Measurements from ENCODE around the gene NAALADL2.
A peak's percentile ranks its signal among the peaks of the same experiment; 100 is the strongest.

The NAALADL2 gene

DNA sequence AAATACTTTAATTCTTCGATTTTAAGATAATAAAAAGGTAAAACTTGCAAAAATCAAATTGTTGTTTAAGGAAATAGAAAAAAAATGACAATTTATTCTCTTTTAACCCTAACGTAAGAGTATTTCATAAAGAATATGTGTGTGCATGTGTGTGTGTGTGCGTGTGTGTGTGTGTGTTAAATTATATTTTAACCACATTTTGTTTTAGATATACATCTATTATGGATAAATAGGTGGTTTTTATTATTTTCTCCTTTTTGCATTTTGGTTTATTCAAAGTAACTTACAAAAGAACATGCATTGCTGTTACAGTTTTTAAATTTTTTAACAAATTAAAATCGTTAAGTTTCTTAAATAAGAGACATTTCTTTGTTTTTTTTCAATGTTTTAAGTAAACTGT is 414.4 kb downstream of the NAALADL2 start:
- no CpG with 5 or more reads among the region's 4 CpGs for WGBS (ENCODE audit: insufficient coverage)
- ChIA-PET CTCF (no interaction called here), POLR2A (no interaction called here)

DNA sequence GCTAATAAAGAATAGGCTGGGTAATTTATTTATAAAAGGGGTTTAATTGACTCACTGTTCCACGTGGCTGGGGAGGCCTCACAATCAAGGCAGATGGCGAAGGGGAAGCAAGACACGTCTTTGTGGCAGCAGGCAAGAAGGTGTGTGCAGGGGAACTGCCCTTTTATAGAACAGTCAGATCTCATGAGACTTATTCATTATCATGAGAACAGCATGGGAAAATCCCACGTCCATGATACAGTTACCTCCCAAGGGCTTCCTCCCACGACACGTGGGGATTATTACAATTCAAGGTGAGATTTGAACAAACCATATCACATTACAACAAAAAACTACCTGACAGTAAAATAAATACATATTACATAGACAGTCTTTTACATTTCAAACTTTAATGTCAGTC is 414.9 kb downstream of the NAALADL2 start:
- WGBS (ENCODE audit: insufficient coverage), result 100% methylated on average over 5 of the region's 6 CpGs
- no peak overlapping the region for H3K27ac ChIP-seq (ENCODE audit: insufficient read depth in 1 of 2, low read depth in 1 of 2, low read length in 2 of 2, poor library complexity in 1 of 2, severe bottlenecking in 2 of 2)
- ChIA-PET POLR2A (no interaction called here), CTCF (no interaction called here)
- H3K4me1 ChIP-seq (ENCODE audit: control extremely low read depth in 1 of 4, control insufficient read depth in 4 of 4, insufficient read depth in 4 of 4, low read length in 3 of 4), result peaks cover 0 to 5% (median 0%) of the 10 kb centered on the region in 4 experiments
- no peak overlapping the region for H3K4me3 ChIP-seq (ENCODE audit: control insufficient read depth in 1 of 7, extremely low read depth in 1 of 7, insufficient read depth in 4 of 7, low read depth in 2 of 7, low read length in 6 of 7)
- H3K9me3 ChIP-seq (ENCODE audit: control extremely low read depth in 1 of 5, control insufficient read depth in 4 of 5, insufficient read depth in 2 of 5, low read depth in 1 of 5, low read length in 4 of 5), result no peaks in the 10 kb centered on the region
- no peaks in the 10 kb centered on the region for H3K27me3 ChIP-seq (replicated peaks in 2 of 5; ENCODE audit: control insufficient read depth in 4 of 5, insufficient read depth in 5 of 5, low read length in 4 of 5)
- no peak for DNase-seq
- H3K36me3 ChIP-seq (ENCODE audit: control insufficient read depth in 4 of 4, insufficient read depth in 4 of 4, low read length in 3 of 4), result no peaks in the 10 kb centered on the region

More for the DNA sequence above, 414.4 kb downstream of the NAALADL2 start:
- H3K36me3 ChIP-seq (ENCODE audit: control insufficient read depth in 4 of 4, insufficient read depth in 4 of 4, low read length in 3 of 4), result no peaks in the 10 kb centered on the region
- H3K27me3 ChIP-seq (replicated peaks in 2 of 5; ENCODE audit: control insufficient read depth in 4 of 5, insufficient read depth in 5 of 5, low read length in 4 of 5), result no peaks in the 10 kb centered on the region
- DNase-seq, result no peak
- H3K9me3 ChIP-seq (ENCODE audit: control extremely low read depth in 1 of 5, control insufficient read depth in 4 of 5, insufficient read depth in 2 of 5, low read depth in 1 of 5, low read length in 4 of 5), result no peaks in the 10 kb centered on the region
- H3K4me3 ChIP-seq (ENCODE audit: control insufficient read depth in 1 of 7, extremely low read depth in 1 of 7, insufficient read depth in 4 of 7, low read depth in 2 of 7, low read length in 6 of 7), result no peak overlapping the region
- H3K27ac ChIP-seq (ENCODE audit: insufficient read depth in 1 of 2, low read depth in 1 of 2, low read length in 2 of 2, poor library complexity in 1 of 2, severe bottlenecking in 2 of 2), result no peak overlapping the region
- peaks cover 0 to 3% (median 0%) of the 10 kb centered on the region in 4 experiments for H3K4me1 ChIP-seq (ENCODE audit: control extremely low read depth in 1 of 4, control insufficient read depth in 4 of 4, insufficient read depth in 4 of 4, low read length in 3 of 4)

DNA sequence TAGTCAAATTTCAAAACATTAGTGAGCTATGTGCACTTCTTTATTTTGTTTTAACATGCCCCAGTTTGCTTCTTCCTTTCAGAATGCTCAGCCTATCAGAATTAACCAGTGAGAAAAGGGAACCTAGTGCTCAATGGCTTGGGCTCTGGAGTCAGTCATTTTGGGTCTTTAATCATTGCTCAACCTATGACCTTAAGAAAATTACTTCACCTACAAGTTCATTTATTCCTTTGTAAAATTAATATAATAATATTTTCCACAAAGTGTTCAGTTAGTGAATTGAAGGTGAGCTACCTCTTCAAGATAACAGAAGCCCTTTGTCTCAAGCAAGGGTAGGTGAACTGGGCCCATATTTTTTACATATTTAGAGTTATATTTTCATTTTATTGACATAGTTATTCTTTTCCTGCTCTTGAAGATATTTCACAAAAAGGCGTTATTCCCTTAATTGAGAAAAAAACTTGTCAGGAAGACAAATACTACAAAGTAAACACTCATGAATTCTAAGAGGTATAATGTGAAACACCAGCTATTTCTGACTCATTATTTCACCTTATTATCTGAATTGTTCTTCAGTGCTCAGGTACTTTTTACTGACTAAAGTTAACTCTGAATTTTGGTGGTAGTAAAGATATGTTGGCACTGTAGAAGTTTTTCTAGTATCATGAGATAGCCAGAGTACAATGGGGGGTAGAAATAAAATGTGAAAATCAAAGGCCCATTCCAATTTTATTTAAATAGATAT is 415.5 kb downstream of the NAALADL2 start:
- DNase-seq, result no peak
- Histone ChIP-seq H3K36me3 (ENCODE audit: control insufficient read depth in 4 of 4, insufficient read depth in 4 of 4, low read length in 3 of 4) (no peaks in the 10 kb centered on the region), H3K9me3 (ENCODE audit: control extremely low read depth in 1 of 5, control insufficient read depth in 4 of 5, insufficient read depth in 2 of 5, low read depth in 1 of 5, low read length in 4 of 5) (no peaks in the 10 kb centered on the region), H3K4me3 (ENCODE audit: control insufficient read depth in 1 of 7, extremely low read depth in 1 of 7, insufficient read depth in 4 of 7, low read depth in 2 of 7, low read length in 6 of 7) (no peak overlapping the region), H3K27me3 (replicated peaks in 2 of 5; ENCODE audit: control insufficient read depth in 4 of 5, insufficient read depth in 5 of 5, low read length in 4 of 5) (no peaks in the 10 kb centered on the region), H3K4me1 (ENCODE audit: control extremely low read depth in 1 of 4, control insufficient read depth in 4 of 4, insufficient read depth in 4 of 4, low read length in 3 of 4) (peaks cover 0 to 11% (median 0%) of the 10 kb centered on the region in 4 experiments), H3K27ac (ENCODE audit: insufficient read depth in 1 of 2, low read depth in 1 of 2, low read length in 2 of 2, poor library complexity in 1 of 2, severe bottlenecking in 2 of 2) (no peak overlapping the region)
- WGBS (ENCODE audit: insufficient coverage), result no CpG with 5 or more reads among the region's 1 CpG
- ChIA-PET CTCF (interaction anchor here (0.6 to 0.9 kb wide), 2 partner anchors 13 to 105 kb away, joined by 3 read pairs; no protein-coding TSS in a partner anchor), POLR2A (no interaction called here)

DNA sequence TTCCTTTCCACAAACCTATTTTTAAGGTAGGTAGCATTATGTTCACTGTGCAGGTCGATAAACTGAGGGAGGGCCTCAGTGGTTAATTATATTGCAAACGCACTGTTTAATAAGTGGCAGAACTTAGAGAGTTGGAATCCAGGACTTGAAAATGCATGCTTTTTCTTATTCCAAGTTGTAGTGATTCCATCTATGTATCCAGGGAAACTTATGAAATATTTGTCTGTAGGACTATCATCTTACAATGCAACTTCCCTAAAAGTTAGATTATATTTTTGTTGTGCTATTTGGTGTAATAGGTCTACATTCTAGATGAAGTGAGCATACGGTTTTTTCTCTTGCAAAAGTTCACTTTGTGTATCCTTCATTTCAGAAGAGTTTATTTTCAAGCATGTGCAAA is 419.5 kb downstream of the NAALADL2 start:
- ChIA-PET POLR2A (no interaction called here), CTCF (no interaction called here)
- peaks cover 0 to 18% (median 0%) of the 10 kb centered on the region in 4 experiments for H3K4me1 ChIP-seq (ENCODE audit: control extremely low read depth in 1 of 4, control insufficient read depth in 4 of 4, insufficient read depth in 4 of 4, low read length in 3 of 4)
- WGBS (ENCODE audit: insufficient coverage), result 92% methylated on average over 2 of the region's 3 CpGs
- no peak for DNase-seq
- H3K9me3 ChIP-seq (ENCODE audit: control extremely low read depth in 1 of 5, control insufficient read depth in 4 of 5, insufficient read depth in 2 of 5, low read depth in 1 of 5, low read length in 4 of 5), result no peaks in the 10 kb centered on the region
- H3K4me3 ChIP-seq (ENCODE audit: control insufficient read depth in 1 of 7, extremely low read depth in 1 of 7, insufficient read depth in 4 of 7, low read depth in 2 of 7, low read length in 6 of 7), result no peak overlapping the region
- no peaks in the 10 kb centered on the region for H3K27me3 ChIP-seq (replicated peaks in 2 of 5; ENCODE audit: control insufficient read depth in 4 of 5, insufficient read depth in 5 of 5, low read length in 4 of 5)
- H3K27ac ChIP-seq (ENCODE audit: insufficient read depth in 1 of 2, low read depth in 1 of 2, low read length in 2 of 2, poor library complexity in 1 of 2, severe bottlenecking in 2 of 2), result no peak overlapping the region
- no peaks in the 10 kb centered on the region for H3K36me3 ChIP-seq (ENCODE audit: control insufficient read depth in 4 of 4, insufficient read depth in 4 of 4, low read length in 3 of 4)

GRCh38 chr3:175279457-175279856 is 420.3 kb downstream of the NAALADL2 start:
- ChIA-PET POLR2A (no interaction called here), CTCF (no interaction called here)
- peaks cover 0 to 18% (median 0%) of the 10 kb centered on the region in 4 experiments for H3K4me1 ChIP-seq (ENCODE audit: control extremely low read depth in 1 of 4, control insufficient read depth in 4 of 4, insufficient read depth in 4 of 4, low read length in 3 of 4)
- no CpG with 5 or more reads among the region's 1 CpG for WGBS (ENCODE audit: insufficient coverage)
- no peak overlapping the region for H3K27ac ChIP-seq (ENCODE audit: insufficient read depth in 1 of 2, low read depth in 1 of 2, low read length in 2 of 2, poor library complexity in 1 of 2, severe bottlenecking in 2 of 2)
- H3K36me3 ChIP-seq (ENCODE audit: control insufficient read depth in 4 of 4, insufficient read depth in 4 of 4, low read length in 3 of 4), result no peaks in the 10 kb centered on the region
- DNase-seq, result peak in 1 of 3 donors; percentile 7
- no peak overlapping the region for H3K4me3 ChIP-seq (ENCODE audit: control insufficient read depth in 1 of 7, extremely low read depth in 1 of 7, insufficient read depth in 4 of 7, low read depth in 2 of 7, low read length in 6 of 7)
- H3K9me3 ChIP-seq (ENCODE audit: control extremely low read depth in 1 of 5, control insufficient read depth in 4 of 5, insufficient read depth in 2 of 5, low read depth in 1 of 5, low read length in 4 of 5), result no peaks in the 10 kb centered on the region
- no peaks in the 10 kb centered on the region for H3K27me3 ChIP-seq (replicated peaks in 2 of 5; ENCODE audit: control insufficient read depth in 4 of 5, insufficient read depth in 5 of 5, low read length in 4 of 5)

DNA sequence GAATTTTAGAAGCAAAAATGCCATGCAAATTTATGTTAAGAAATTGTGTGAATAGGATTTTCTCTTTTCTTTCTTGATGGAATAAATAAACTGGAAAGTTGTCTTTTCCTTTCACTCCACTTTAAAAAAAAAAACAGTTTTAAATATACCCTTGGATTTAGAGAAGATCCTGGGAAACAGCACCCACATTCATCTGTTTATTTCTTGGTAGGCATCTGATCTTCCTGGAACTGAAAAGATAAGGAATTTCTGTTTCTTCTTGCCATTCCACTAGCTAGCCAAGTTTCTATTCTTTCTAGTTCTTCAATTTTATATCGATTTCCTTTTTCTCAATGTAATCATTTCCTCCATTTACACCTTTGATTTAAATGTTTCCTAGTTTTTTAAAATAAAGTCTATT is 420.8 kb downstream of the NAALADL2 start:
- H3K4me1 ChIP-seq (ENCODE audit: control extremely low read depth in 1 of 4, control insufficient read depth in 4 of 4, insufficient read depth in 4 of 4, low read length in 3 of 4), result peaks cover 0 to 18% (median 0%) of the 10 kb centered on the region in 4 experiments
- CTCF ChIA-PET, result no interaction called here
- no peak overlapping the region for H3K27ac ChIP-seq (ENCODE audit: insufficient read depth in 1 of 2, low read depth in 1 of 2, low read length in 2 of 2, poor library complexity in 1 of 2, severe bottlenecking in 2 of 2)
- no peaks in the 10 kb centered on the region for H3K27me3 ChIP-seq (replicated peaks in 2 of 5; ENCODE audit: control insufficient read depth in 4 of 5, insufficient read depth in 5 of 5, low read length in 4 of 5)
- no peaks in the 10 kb centered on the region for H3K9me3 ChIP-seq (ENCODE audit: control extremely low read depth in 1 of 5, control insufficient read depth in 4 of 5, insufficient read depth in 2 of 5, low read depth in 1 of 5, low read length in 4 of 5)
- H3K4me3 ChIP-seq (ENCODE audit: control insufficient read depth in 1 of 7, extremely low read depth in 1 of 7, insufficient read depth in 4 of 7, low read depth in 2 of 7, low read length in 6 of 7), result no peak overlapping the region
- WGBS (ENCODE audit: insufficient coverage), result 20% methylated on average over 1 of the region's 1 CpG
- no peak for DNase-seq
- H3K36me3 ChIP-seq (ENCODE audit: control insufficient read depth in 4 of 4, insufficient read depth in 4 of 4, low read length in 3 of 4), result no peaks in the 10 kb centered on the region
- POLR2A ChIA-PET, result no interaction called here

- no peaks in the 10 kb centered on the region for H3K36me3 ChIP-seq (ENCODE audit: control insufficient read depth in 4 of 4, insufficient read depth in 4 of 4, low read length in 3 of 4)
- H3K27ac ChIP-seq (ENCODE audit: insufficient read depth in 1 of 2, low read depth in 1 of 2, low read length in 2 of 2, poor library complexity in 1 of 2, severe bottlenecking in 2 of 2), result no peak overlapping the region
- WGBS (ENCODE audit: insufficient coverage), result no CpG with 5 or more reads among the region's 3 CpGs
- peaks cover 0 to under 1% (median 0%) of the 10 kb centered on the region in 4 experiments for H3K4me1 ChIP-seq (ENCODE audit: control extremely low read depth in 1 of 4, control insufficient read depth in 4 of 4, insufficient read depth in 4 of 4, low read length in 3 of 4)
- POLR2A ChIA-PET, result no interaction called here
- no peaks in the 10 kb centered on the region for H3K9me3 ChIP-seq (ENCODE audit: control extremely low read depth in 1 of 5, control insufficient read depth in 4 of 5, insufficient read depth in 2 of 5, low read depth in 1 of 5, low read length in 4 of 5)
- CTCF ChIA-PET, result interaction anchor here (0.9 kb wide), 2 partner anchors 13 to 57 kb away, joined by 3 read pairs; no protein-coding TSS in a partner anchor
- H3K27me3 ChIP-seq (replicated peaks in 2 of 5; ENCODE audit: control insufficient read depth in 4 of 5, insufficient read depth in 5 of 5, low read length in 4 of 5), result no peaks in the 10 kb centered on the region
- no peak overlapping the region for H3K4me3 ChIP-seq (ENCODE audit: control insufficient read depth in 1 of 7, extremely low read depth in 1 of 7, insufficient read depth in 4 of 7, low read depth in 2 of 7, low read length in 6 of 7)
- DNase-seq, result no peak
Measured at GRCh38 chr3:175287361-175287963, 428.3 kb downstream of the NAALADL2 start.

Data from common myeloid progenitor, CD34-positive (primary cell).